Common myeloid progenitor, CD34-positive (primary cell): ENCODE data around the gene ACBD4.

Experiments used
- CTCF ChIA-PET: fragments of 350-600 bp; sonication (Branson Sonifier 250); formaldehyde crosslinking; loops from one replicate; lab custom pipeline; 2021; ENCODE audit warnings: antibody characterized with exemption; lab: Charles Lee
- POLR2A ChIA-PET: fragments of 350-600 bp; sonication (Branson Sonifier 250); formaldehyde crosslinking; loops from one replicate; lab custom pipeline; 2021; ENCODE audit warnings: antibody characterized with exemption; lab: Charles Lee
- DNase-seq, 3 donors: peaks; one replicate each; pipeline versions ENCODE4 v3.0.0 to v3.0.0-alpha.2; 2013
- H3K27ac ChIP-seq, 2 experiments: 1 replicate in 1 of 2; 2 replicates in 1 of 2; pipeline ENCODE4 v1.7.0; 2013; ENCODE audit warnings: inconsistent platforms in 2 of 2, low read length in 2 of 2, mild to moderate bottlenecking in 2 of 2, low read depth in 1 of 2, moderate library complexity in 1 of 2; ENCODE audit not compliant: severe bottlenecking in 2 of 2, insufficient read depth in 1 of 2, poor library complexity in 1 of 2
- H3K27me3 ChIP-seq, 5 experiments: replicated peaks in 2 of 5; 1 replicate in 3 of 5; 2 replicates in 2 of 5; pipeline versions ENCODE4 v1.6.1 to v1.7.0; 2013; ENCODE audit warnings: low read length in 4 of 5, mild to moderate bottlenecking in 2 of 5, moderate library complexity in 2 of 5, inconsistent platforms in 1 of 5; ENCODE audit not compliant: insufficient read depth in 5 of 5, control insufficient read depth in 4 of 5
- H3K36me3 ChIP-seq, 4 experiments: 1 replicate in 2 of 4; 2 replicates in 2 of 4; pipeline versions ENCODE4 v1.6.1 to v1.7.0; 2013; ENCODE audit warnings: low read length in 3 of 4, control low read depth in 1 of 4, mild to moderate bottlenecking in 1 of 4; ENCODE audit not compliant: control insufficient read depth in 4 of 4, insufficient read depth in 4 of 4
- H3K4me1 ChIP-seq, 4 experiments: 1 replicate in 3 of 4; 2 replicates in 1 of 4; pipeline versions ENCODE4 v1.6.1 to v1.7.1; 2013; ENCODE audit warnings: low read length in 3 of 4, mild to moderate bottlenecking in 3 of 4, control low read depth in 1 of 4, inconsistent platforms in 1 of 4, moderate library complexity in 1 of 4; ENCODE audit not compliant: control insufficient read depth in 4 of 4, insufficient read depth in 4 of 4; ENCODE audit errors: control extremely low read depth in 1 of 4
- H3K4me3 ChIP-seq, 7 experiments: 1 replicate in 4 of 7; 2 replicates in 3 of 7; pipeline versions ENCODE4 v1.5.1 to v1.7.0; 2013; ENCODE audit warnings: mild to moderate bottlenecking in 7 of 7, low read length in 6 of 7, moderate library complexity in 6 of 7, inconsistent platforms in 2 of 7, low read depth in 2 of 7, control low read depth in 1 of 7; ENCODE audit not compliant: insufficient read depth in 4 of 7, control insufficient read depth in 1 of 7; ENCODE audit errors: extremely low read depth in 1 of 7
- H3K9me3 ChIP-seq, 5 experiments: 1 replicate in 4 of 5; 2 replicates in 1 of 5; pipeline versions ENCODE4 v1.6.1 to v1.7.1; 2013; ENCODE audit warnings: low read length in 4 of 5, mild to moderate bottlenecking in 2 of 5, inconsistent platforms in 1 of 5, low read depth in 1 of 5, moderate library complexity in 1 of 5; ENCODE audit not compliant: control insufficient read depth in 4 of 5, insufficient read depth in 2 of 5; ENCODE audit errors: control extremely low read depth in 1 of 5
- WGBS: methylation state at CpG from one replicate; pipeline ENCODE4 v1.1.5; 2013; ENCODE audit not compliant: insufficient coverage; 5-methylcytosine and 5-hydroxymethylcytosine counted together

Gene ACBD4

DNA sequence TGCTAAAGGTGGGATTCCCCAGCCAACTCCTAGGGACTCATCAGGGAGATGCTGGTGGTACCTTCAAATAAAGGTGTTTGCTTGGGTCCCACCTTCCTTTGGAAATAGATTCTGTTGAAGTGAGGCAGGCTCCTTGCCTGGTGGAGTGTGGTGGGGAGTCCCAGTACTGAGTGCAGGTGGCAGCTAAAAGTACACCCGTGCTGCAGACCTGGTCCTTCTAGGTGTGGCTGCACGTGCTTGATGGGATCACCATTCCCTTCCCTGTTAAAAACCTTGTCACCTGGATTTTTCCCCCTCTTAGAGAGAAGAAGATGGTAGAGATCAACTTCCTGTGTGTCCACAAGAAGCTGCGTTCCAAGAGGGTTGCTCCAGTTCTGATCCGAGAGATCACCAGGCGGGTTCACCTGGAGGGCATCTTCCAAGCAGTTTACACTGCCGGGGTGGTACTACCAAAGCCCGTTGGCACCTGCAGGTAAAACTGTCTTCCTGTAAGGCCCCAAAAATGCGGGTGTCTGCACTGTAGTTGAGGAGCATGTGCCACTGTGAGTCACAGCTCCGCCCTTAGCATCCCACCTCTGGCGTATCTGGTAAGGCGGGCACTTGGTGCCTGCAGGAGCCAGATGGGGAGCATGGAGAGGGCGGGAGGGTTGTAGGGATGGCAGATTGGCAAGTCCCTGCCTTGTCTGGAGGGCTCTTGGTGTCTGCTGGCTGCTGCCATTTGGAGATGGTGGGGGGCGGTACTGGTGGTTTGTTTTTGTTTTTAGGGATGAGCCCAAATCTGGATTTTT lies 37.2 kb upstream of the ACBD4 start:
- H3K27ac ChIP-seq = no peak overlapping the region
- POLR2A ChIA-PET = interaction anchor here (1.4 kb wide), 1 partner anchor 50 kb away, joined by 4 read pairs; the partner anchor contains the start of gene HEXIM1

DNA sequence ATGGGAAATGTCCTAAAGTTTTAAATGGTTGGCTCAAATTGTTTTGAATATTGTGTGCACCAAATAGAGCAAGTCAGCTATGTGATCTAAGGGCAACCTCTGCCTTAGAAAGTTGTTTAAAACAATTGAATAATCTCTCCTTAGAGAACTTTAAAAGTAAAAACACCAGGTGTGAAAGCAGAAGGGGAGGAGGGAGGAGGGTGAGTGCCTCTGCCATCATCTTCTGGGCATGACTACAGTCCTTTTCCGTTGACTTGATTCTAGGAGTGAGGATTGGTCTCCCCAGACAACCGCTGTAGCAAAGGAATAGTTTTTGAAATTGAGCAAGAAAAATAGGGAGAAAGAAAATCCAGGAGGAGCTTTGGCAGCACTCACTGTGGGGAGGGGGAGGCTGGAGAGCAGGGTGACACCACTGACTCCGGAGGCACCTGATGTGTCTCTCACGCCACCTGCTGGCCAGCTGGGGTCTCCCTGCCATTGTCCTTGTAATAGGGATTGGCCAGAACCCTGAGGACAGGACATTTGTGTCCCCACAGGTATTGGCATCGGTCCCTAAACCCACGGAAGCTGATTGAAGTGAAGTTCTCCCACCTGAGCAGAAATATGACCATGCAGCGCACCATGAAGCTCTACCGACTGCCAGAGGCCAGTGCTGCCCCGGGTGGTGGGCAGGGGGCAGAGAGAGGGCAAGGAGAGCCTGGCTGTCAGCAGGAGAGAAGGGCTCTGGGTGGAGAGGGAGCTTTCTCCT lies 36.4 kb upstream of the ACBD4 start:
- no peaks in the 10 kb centered on the region for H3K4me1 ChIP-seq
- no peak overlapping the region for H3K27ac ChIP-seq
- POLR2A ChIA-PET = interaction anchor here (1.4 kb wide), 1 partner anchor 49 kb away, joined by 4 read pairs; the partner anchor contains the start of gene HEXIM1
- DNase-seq = peak; percentile 54 to 76 (median 71)
- H3K4me3 ChIP-seq = no peak overlapping the region
- peaks cover 31 to 72% (median 64%) of the 10 kb centered on the region in 4 experiments for H3K36me3 ChIP-seq
- CTCF ChIA-PET = interaction anchor here (0.7 to 3.2 kb wide), 30 partner anchors 10 to 204 kb away, joined by 3 to 26 read pairs (median 4); partner anchors contain the start of genes ACBD4 and EFTUD2
- no peaks in the 10 kb centered on the region for H3K9me3 ChIP-seq
- WGBS = 58% methylated on average over 8 of the region's 9 CpGs
- no peaks in the 10 kb centered on the region for H3K27me3 ChIP-seq

More for the DNA sequence above, 37.2 kb upstream of the ACBD4 start:
- CTCF ChIA-PET = interaction anchor here (0.7 to 3.2 kb wide), 20 partner anchors 11 to 203 kb away, joined by 3 to 26 read pairs (median 4); no protein-coding TSS in a partner anchor
- no peaks in the 10 kb centered on the region for H3K4me1 ChIP-seq
- WGBS = 99% methylated on average over 11 of the region's 13 CpGs
- no peaks in the 10 kb centered on the region for H3K9me3 ChIP-seq
- no peak overlapping the region for H3K4me3 ChIP-seq
- DNase-seq = no peak
- peaks cover 25 to 72% (median 63%) of the 10 kb centered on the region in 4 experiments for H3K36me3 ChIP-seq
- no peaks in the 10 kb centered on the region for H3K27me3 ChIP-seq

DNA sequence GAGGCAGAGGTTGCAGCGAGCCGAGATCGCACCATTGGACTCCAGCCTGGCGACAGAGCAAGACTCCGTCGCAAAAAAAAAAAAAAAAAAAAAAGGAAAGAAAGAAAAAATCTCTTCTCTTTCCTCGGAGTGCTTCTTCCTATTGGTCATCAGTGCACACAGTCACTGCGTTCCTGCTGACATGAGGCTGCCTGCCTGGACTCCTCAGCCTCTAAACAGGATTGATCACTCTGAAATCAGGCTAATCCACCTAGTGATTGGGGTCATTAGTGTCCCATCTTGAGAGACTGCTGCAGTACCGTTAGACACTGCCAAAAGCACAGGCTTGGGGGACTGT lies 34.0 kb upstream of the ACBD4 start:
- Histone ChIP-seq H3K4me3 (no peak overlapping the region), H3K9me3 (no peaks in the 10 kb centered on the region), H3K27ac (no peak overlapping the region), H3K27me3 (no peaks in the 10 kb centered on the region), H3K36me3 (peaks cover 29 to 84% (median 75%) of the 10 kb centered on the region in 4 experiments), H3K4me1 (no peaks in the 10 kb centered on the region)
- 100% methylated on average over 8 of the region's 9 CpGs for WGBS
- DNase-seq = no peak
- ChIA-PET POLR2A (no interaction called here), CTCF (interaction anchor here (0.7 to 2.8 kb wide), 3 partner anchors 11 to 28 kb away, joined by 3 to 16 read pairs (median 3); no protein-coding TSS in a partner anchor)

DNA sequence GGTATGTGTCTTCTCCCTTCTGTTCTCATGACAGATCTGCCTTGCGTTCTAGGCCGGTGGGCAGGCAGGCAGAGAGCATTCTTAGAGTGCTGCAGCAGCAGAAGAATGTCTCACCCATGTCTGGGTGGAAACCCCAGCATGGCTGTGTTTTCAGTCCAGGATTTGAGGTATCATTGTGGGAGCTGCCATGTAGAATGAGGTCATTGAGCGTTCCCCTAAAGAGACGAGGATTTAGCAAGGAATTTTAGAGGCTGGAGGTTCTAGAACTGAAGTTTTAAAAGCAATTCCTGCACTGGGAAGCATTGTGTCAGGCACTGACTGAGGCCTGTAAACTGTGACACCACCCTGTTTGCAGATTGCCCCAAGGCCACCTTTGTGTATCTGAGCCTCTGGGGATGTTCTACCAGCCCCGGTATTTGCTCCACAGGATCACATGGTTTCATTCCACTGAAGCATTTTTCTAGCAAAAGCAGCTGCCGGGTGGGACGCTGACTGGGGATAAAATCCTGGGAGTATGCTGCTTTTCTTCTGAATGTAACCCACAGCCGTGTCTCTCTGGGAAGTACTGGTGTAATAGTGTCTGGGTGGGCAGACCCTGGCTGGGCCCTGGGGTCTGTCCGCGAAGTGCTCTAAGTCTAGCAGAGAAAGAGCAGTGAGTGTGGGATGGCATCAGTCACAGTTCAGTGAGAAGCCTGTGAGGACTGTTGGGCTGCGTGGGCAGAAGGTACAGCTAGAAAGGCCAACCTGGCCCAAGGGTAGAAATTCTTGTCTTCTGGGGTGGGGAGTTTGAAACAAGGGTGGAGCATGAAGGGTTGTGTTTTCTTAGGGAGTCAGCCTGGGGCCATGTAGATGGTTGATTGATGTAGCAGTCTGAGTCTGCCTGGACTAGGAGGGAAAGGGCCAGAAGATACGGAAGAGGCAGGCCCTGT lies 33.3 kb upstream of the ACBD4 start:
- H3K9me3 ChIP-seq = no peaks in the 10 kb centered on the region
- POLR2A ChIA-PET = no interaction called here
- CTCF ChIA-PET = interaction anchor here (0.7 to 1.2 kb wide), 3 partner anchors 12 to 28 kb away, joined by 3 to 6 read pairs (median 3); no protein-coding TSS in a partner anchor
- 97% methylated on average over 9 of the region's 12 CpGs for WGBS
- peaks cover 26 to 84% (median 73%) of the 10 kb centered on the region in 4 experiments for H3K36me3 ChIP-seq
- H3K4me3 ChIP-seq = no peak overlapping the region
- DNase-seq = no peak
- H3K4me1 ChIP-seq = no peaks in the 10 kb centered on the region
- H3K27ac ChIP-seq = no peak overlapping the region
- no peaks in the 10 kb centered on the region for H3K27me3 ChIP-seq

DNA sequence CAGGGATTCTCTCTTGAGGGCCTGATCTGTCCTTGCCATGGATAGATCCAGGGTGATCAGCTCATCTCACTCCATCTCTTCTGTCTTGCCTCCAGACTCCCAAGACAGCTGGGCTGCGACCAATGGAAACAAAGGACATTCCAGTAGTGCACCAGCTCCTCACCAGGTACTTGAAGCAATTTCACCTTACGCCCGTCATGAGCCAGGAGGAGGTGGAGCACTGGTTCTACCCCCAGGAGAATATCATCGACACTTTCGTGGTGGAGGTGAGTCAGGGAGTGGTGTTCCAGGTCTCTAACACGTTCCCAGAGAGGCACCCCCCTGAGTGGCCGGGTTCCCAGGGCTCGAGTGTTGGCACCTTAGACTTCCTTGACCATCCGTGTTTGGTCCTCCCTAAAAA lies 32.6 kb upstream of the ACBD4 start:
- H3K9me3 ChIP-seq = no peaks in the 10 kb centered on the region
- no peaks in the 10 kb centered on the region for H3K27me3 ChIP-seq
- no peak overlapping the region for H3K27ac ChIP-seq
- H3K36me3 ChIP-seq = peaks cover 23 to 84% (median 72%) of the 10 kb centered on the region in 4 experiments
- no peaks in the 10 kb centered on the region for H3K4me1 ChIP-seq
- DNase-seq = no peak
- WGBS = 99% methylated on average over 9 of the region's 9 CpGs
- ChIA-PET POLR2A (no interaction called here), CTCF (interaction anchor here (1.0 to 1.6 kb wide), 3 partner anchors 16 to 28 kb away, joined by 3 to 6 read pairs (median 3); no protein-coding TSS in a partner anchor)
- H3K4me3 ChIP-seq = no peak overlapping the region

DNA sequence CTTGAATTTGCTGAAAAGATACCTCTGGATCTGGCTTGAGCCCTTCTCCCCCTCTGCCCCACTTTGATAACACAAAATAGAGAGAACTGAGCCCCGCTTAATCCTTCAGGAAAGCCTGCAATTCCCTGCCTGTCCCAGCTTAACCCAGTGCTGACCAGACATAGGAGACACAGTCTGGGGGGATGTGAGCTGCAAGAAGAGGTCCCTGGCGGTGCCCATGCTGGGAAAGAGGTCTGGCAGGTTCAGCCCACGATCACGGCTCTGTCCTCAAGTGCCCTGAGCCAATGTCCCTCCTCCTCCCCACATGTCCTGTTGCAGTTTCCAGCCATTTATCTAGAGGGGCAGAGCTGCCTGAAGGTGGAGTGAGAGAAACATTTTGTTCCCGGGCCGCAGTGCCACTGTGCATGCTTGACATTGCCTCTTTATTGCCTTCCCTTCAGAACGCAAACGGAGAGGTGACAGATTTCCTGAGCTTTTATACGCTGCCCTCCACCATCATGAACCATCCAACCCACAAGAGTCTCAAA lies 32.2 kb upstream of the ACBD4 start:
- no peak overlapping the region for H3K4me3 ChIP-seq
- H3K4me1 ChIP-seq = no peaks in the 10 kb centered on the region
- ChIA-PET CTCF (interaction anchor here (1.0 to 1.9 kb wide), 5 partner anchors 16 to 183 kb away, joined by 3 to 6 read pairs (median 3); partner anchors contain the start of gene PLCD3), POLR2A (no interaction called here)
- 91% methylated on average over 7 of the region's 9 CpGs for WGBS
- peaks cover 20 to 84% (median 73%) of the 10 kb centered on the region in 4 experiments for H3K36me3 ChIP-seq
- no peak overlapping the region for H3K27ac ChIP-seq
- DNase-seq = no peak
- H3K9me3 ChIP-seq = no peaks in the 10 kb centered on the region
- H3K27me3 ChIP-seq = no peaks in the 10 kb centered on the region
